H1 (cell line): ENCODE results near the gene INTS2.

Source experiments
- CTCF ChIP-seq, 3 experiments: IDR thresholded peaks; 1 replicate in 2 of 3; 2 replicates in 1 of 3; pipeline versions ENCODE4 v1.5.1 to v1.6.1; 2011; ENCODE audit warnings: low read length in 3 of 3, mild to moderate bottlenecking in 3 of 3, inconsistent platforms in 2 of 3, low read depth in 1 of 3, moderate library complexity in 1 of 3; ENCODE audit not compliant: insufficient read depth in 1 of 3; ENCODE audit errors: control extremely low read depth in 1 of 3
- EP300 ChIP-seq, 2 experiments: IDR thresholded peaks; 1 replicate in 1 of 2; 2 replicates in 1 of 2; pipeline ENCODE4 v1.6.1; 2011 to 2012; ENCODE audit warnings: low read depth in 2 of 2, low read length in 2 of 2, mild to moderate bottlenecking in 2 of 2, borderline replicate concordance in 1 of 2, inconsistent platforms in 1 of 2, moderate library complexity in 1 of 2
- EZH2 ChIP-seq: fragments of 200-600 bp; sonication (generic); IDR thresholded peaks from 2 replicates; pipeline ENCODE4 v1.7.1; 2012; ENCODE audit warnings: low read depth, mild to moderate bottlenecking, moderate library complexity, low read length, inconsistent platforms; ENCODE audit not compliant: severe bottlenecking
- GABPA ChIP-seq: IDR thresholded peaks from 2 replicates; pipeline ENCODE4 v1.6.1; 2011; ENCODE audit warnings: mild to moderate bottlenecking, low read length, moderate library complexity, borderline replicate concordance; ENCODE audit not compliant: insufficient read depth
- HDAC6 ChIP-seq: IDR thresholded peaks from one replicate; pipeline ENCODE4 v1.7.1; 2012; ENCODE audit warnings: low read depth, mild to moderate bottlenecking, inconsistent platforms, low read length, moderate library complexity
- MAX ChIP-seq: IDR thresholded peaks from 2 replicates; pipeline ENCODE4 v1.6.1; 2012; ENCODE audit warnings: inconsistent platforms
- PHF8 ChIP-seq: fragments of 200-600 bp; sonication (generic); conservative IDR thresholded peaks from 2 replicates; pipeline ENCODE4 v1.7.1; 2012; ENCODE audit warnings: low read depth, mild to moderate bottlenecking, inconsistent platforms, low read length, moderate library complexity
- POLR2A ChIP-seq, 2 experiments: IDR thresholded peaks; 1 replicate in 1 of 2; 2 replicates in 1 of 2; pipeline ENCODE4 v1.6.1; 2011; ENCODE audit warnings: low read depth in 2 of 2, low read length in 2 of 2, mild to moderate bottlenecking in 2 of 2; ENCODE audit errors: control extremely low read depth in 1 of 2
- RAD21 ChIP-seq, 2 experiments: IDR thresholded peaks in 1 of 2; conservative IDR thresholded peaks in 1 of 2; 2 replicates each; pipeline ENCODE4 v1.6.1; 2011; ENCODE audit warnings: low read depth in 2 of 2, low read length in 2 of 2, improper control_type of control experiment in 1 of 2, inconsistent platforms in 1 of 2, mild to moderate bottlenecking in 1 of 2, moderate library complexity in 1 of 2
- RFX5 ChIP-seq: IDR thresholded peaks from 2 replicates; pipeline ENCODE4 v1.6.1; 2011; ENCODE audit warnings: low read depth, low read length, improper control_type of control experiment, borderline replicate concordance
- SIN3A ChIP-seq, 2 experiments: IDR thresholded peaks in 1 of 2; conservative IDR thresholded peaks in 1 of 2; 2 replicates each; pipeline ENCODE4 v1.6.1; 2011 to 2012; ENCODE audit warnings: low read length in 2 of 2, improper control_type of control experiment in 1 of 2, low read depth in 1 of 2, mild to moderate bottlenecking in 1 of 2
- SUZ12 ChIP-seq: fragments of 200-600 bp; sonication (generic); IDR thresholded peaks from 2 replicates; pipeline ENCODE4 v1.6.1; 2012; ENCODE audit warnings: mild to moderate bottlenecking, inconsistent platforms, low read length, moderate library complexity, mixed read lengths
- TCF12 ChIP-seq: IDR thresholded peaks from 2 replicates; pipeline ENCODE4 v1.6.1; 2011; ENCODE audit warnings: low read depth, mild to moderate bottlenecking, low read length
- TF ChIP-seq, protein P1 (sequence below): IDR thresholded peaks from 2 replicates; pipeline ENCODE4 v1.6.1; 2011; ENCODE audit warnings: low read length, improper control_type of control experiment

DNA sequence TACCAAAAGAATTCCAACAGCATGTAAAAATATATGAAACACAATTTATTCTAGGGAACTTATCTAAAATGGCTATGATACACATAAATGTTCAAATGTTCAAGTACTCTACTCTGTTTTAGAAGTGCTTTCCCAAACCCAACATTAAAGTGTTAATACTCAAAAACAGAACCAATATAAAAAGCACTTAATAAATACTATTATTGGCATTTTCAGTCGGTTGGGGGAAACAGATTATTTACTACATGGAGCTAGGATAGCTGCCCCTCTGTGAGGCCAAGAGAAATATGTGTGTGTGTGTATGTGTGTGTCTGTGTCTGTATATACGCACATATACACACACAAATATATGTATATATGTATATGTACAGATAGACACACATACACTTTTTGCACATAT, 32.4 kb downstream of the INTS2 start:
- TF ChIP-seq SUZ12 (no peak), MAX (no peak), GABPA (no peak), CTCF (IDR thresholded peaks at IDR 0.05; ENCODE audit: control extremely low read depth in 1 of 3, insufficient read depth in 1 of 3, low read depth in 1 of 3, low read length in 3 of 3) (no peak), EP300 (IDR thresholded peaks at IDR 0.05; ENCODE audit: borderline replicate concordance in 1 of 2, low read depth in 2 of 2, low read length in 2 of 2) (no peak), RFX5 (no peak), EZH2 (no peak), POLR2A (IDR thresholded peaks at IDR 0.05; ENCODE audit: control extremely low read depth in 1 of 2, low read depth in 2 of 2, low read length in 2 of 2) (no peak), RAD21 (IDR thresholded peaks at IDR 0.05 in 1 of 2, conservative IDR thresholded peaks at IDR 0.05 in 1 of 2; ENCODE audit: low read depth in 2 of 2, low read length in 2 of 2) (no peak), HDAC6 (no peak), PHF8 (no peak), TCF12 (no peak), SIN3A (conservative IDR thresholded peaks at IDR 0.05 in 1 of 2, IDR thresholded peaks at IDR 0.05 in 1 of 2; ENCODE audit: low read depth in 1 of 2, low read length in 2 of 2) (no peak)
- TF ChIP-seq, protein P1, sequence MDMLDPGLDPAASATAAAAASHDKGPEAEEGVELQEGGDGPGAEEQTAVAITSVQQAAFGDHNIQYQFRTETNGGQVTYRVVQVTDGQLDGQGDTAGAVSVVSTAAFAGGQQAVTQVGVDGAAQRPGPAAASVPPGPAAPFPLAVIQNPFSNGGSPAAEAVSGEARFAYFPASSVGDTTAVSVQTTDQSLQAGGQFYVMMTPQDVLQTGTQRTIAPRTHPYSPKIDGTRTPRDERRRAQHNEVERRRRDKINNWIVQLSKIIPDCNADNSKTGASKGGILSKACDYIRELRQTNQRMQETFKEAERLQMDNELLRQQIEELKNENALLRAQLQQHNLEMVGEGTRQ: no peak
